Activated CD4-positive, alpha-beta T cell treated with anti-CD3 and anti-CD28 coated beads for 24 hours (primary cell): ENCODE results near the gene SNCAIP.

Experiments
- DNase-seq, 2 donors: peaks; one replicate each; pipeline ENCODE4 v3.0.0-alpha.2; 2020; ENCODE audit warnings: low read depth in 2 of 2

Gene SNCAIP

GRCh38 chr5:122426301-122426700 lies 114.3 kb downstream of the SNCAIP start:
- DNase-seq: no peak

- no peak for DNase-seq
These were observed 115.6 kb downstream of the SNCAIP start for GRCh38 chr5:122427621-122428020.

- no peak for DNase-seq
These were observed 117.7 kb downstream of the SNCAIP start for GRCh38 chr5:122429545-122430318.

- no peak for DNase-seq
These were observed 118.2 kb downstream of the SNCAIP start for GRCh38 chr5:122430319-122430586.

GRCh38 chr5:122431298-122431697 lies 119.3 kb downstream of the SNCAIP start:
- no peak for DNase-seq

DNA sequence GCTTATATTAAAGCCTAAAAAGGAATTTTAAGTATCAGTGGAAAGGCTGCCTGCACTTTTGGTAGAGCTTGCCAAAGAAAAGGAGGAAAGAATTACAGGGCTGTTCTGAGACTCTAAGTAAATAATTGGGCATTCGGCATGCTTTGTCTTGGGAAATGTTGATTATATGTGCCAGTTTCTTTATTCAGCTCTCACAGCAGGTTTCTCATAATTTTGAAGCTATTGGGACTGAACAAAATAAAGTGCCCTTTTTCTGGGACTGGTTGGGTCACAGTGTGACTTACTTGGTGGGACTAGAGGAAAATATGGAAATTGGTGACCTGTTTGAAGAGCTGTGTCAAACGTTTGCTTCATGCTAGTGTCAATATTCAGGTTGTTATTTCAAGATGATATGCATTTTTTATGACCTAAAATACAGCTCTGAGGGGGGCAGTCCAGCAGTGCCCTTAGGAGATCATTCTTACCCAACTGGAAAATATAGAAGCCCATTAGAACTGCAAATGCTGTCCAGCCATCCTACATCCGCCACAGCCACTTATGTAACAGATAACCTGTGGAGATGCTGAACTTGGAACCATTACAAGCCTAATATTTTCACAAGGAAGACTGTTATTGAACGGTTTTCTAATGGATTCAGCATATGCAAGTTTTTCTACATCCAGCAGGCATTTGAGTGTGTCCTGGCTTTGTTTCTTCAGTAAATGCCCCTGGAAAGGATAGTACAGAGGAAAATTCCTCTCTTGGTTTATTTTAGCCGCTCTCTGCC lies 122.4 kb downstream of the SNCAIP start:
- no peak for DNase-seq

DNA sequence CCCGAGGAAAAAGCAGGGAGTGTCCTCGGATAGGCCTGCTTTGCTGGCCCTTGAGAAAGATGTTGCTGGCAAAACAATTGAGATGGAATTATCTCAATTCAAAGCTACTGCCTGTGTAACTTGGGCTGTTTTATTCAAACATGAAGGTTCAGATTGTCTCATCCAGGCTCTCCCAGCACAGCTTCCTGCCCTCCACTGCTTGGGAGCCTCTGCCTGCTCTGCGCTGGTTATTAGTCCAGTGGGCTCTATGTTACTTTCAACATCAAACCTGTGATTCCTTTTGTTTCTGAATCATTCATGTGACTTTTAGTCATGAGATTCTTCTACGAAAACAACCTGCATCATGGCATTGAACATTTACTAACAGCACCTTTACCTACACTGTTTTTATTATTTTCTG lies 123.2 kb downstream of the SNCAIP start:
- no peak for DNase-seq

DNA sequence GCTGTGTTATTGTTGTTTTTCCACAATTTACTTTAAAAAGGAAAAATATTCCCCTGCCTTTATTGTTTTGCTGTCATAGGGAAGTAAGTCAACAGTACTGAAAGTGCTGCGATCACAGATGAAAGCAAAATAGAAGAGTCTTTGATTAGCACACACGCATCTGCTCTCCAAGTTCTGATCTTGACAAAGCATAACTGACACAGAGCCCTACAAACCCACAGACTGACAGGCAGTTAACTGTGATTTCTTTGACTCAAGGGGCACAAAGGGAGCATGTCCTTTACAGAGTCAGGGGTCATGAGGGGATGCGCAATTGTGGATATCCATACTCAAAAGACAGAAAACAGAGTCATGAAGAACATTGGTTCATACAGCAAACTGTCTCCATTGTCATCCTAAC lies 123.7 kb downstream of the SNCAIP start:
- DNase-seq: no peak

- no peak for DNase-seq
These were observed 124.6 kb downstream of the SNCAIP start for GRCh38 chr5:122436615-122437014.

- DNase-seq: no peak
These were observed 127.6 kb downstream of the SNCAIP start for GRCh38 chr5:122439645-122440044.

- no peak for DNase-seq
These were observed 130.9 kb downstream of the SNCAIP start for GRCh38 chr5:122442938-122443337.

- no peak for DNase-seq
These were observed 132.4 kb downstream of the SNCAIP start for GRCh38 chr5:122444411-122444810.

GRCh38 chr5:122445070-122445469 lies 133.0 kb downstream of the SNCAIP start:
- no peak for DNase-seq

GRCh38 chr5:122447072-122447471 lies 135.0 kb downstream of the SNCAIP start:
- DNase-seq: no peak

- DNase-seq: no peak
These were observed 135.8 kb downstream of the SNCAIP start for GRCh38 chr5:122447879-122448278.

GRCh38 chr5:122454541-122454940 lies 142.5 kb downstream of the SNCAIP start:
- DNase-seq: no peak

- no peak for DNase-seq
These were observed 143.9 kb downstream of the SNCAIP start for GRCh38 chr5:122455939-122456338.

- DNase-seq: no peak
These were observed 145.3 kb downstream of the SNCAIP start for GRCh38 chr5:122457178-122457826.

- no peak for DNase-seq
These were observed 146.3 kb downstream of the SNCAIP start for GRCh38 chr5:122458278-122458872.

DNA sequence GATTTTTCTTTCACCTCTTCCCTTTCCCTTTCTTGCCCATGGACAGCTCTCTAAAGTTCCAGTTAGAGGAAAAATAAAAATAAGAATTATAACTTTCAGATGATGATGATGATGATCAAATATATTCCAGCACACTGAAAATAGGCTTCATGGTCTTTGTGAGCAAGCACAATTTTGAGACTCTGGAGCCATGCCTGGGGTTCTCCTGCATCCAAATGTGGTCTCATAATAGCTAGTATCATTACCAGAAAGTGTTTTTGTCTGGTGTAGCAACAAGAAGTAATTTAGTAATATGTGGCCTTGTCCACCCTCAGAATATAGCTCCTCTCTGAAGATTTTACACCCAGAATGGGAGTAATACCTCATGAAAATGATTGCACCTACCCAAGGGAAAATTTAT lies 150.4 kb downstream of the SNCAIP start:
- DNase-seq: no peak

DNA sequence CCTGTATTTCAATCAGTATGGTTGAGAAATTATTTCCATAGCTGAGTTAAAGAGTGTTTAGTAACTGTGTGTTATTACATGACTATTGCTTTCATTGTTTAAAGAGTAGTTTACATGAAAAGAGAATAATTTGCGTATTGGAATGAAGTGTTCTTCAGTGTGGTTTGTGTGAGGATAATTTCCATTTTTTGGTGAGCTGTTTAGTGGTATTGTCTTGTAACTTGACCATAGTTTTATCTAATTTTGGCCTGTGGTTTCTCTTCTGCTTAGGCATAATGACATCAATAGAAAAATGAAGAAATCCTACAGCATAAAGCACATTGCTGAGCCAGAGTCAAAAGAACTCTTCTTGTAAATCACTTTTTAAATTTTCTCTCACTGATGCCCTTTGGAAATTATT lies 151.2 kb downstream of the SNCAIP start:
- no peak for DNase-seq

DNA sequence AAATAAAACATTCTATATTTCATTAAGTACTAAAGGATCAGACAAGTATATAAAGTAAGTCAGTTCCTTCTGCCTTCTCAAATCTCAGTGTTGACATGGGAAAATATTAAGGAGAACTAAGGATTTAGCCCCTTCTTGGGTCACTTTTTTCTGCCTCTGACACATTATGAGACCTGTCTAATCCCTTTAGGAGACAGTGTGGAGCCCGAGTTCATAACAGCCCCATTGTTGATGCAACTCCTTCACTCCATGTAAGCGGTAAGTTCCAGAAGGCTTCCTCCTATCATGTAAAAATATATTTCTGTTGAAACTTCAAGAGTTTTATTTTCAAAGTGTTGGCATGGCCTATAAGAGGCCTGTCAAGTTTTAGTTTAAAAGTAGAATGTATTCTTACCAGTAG lies 152.2 kb downstream of the SNCAIP start:
- no peak for DNase-seq
